Muscle layer of duodenum (tissue), 2 donors: Measurements from ENCODE around the gene ZNF730.
A peak's percentile ranks its signal among the peaks of the same experiment; 100 is the strongest.
"Not testable (repeated sequence)": the region's sequence is repeated elsewhere in the genome, so short reads cannot be mapped to it uniquely, and the experiment has no call there.

Source experiments
- H3K27ac ChIP-seq: one replicate; pipeline ENCODE4 v1.7.0; 2013; ENCODE audit warnings: mild to moderate bottlenecking, low read length
- H3K27me3 ChIP-seq: one replicate; pipeline ENCODE4 v1.7.0; 2013; ENCODE audit warnings: low read depth, mild to moderate bottlenecking, control low read depth, low read length
- H3K36me3 ChIP-seq, 2 donors: one replicate each; pipeline ENCODE4 v1.7.0; 2013; ENCODE audit warnings: low read length in 2 of 2, control low read depth in 1 of 2, mild to moderate bottlenecking in 1 of 2; ENCODE audit not compliant: insufficient read depth in 2 of 2, control insufficient read depth in 1 of 2
- H3K4me1 ChIP-seq, 2 donors: one replicate each; pipeline ENCODE4 v1.7.0; 2013; ENCODE audit warnings: low read length in 2 of 2, mild to moderate bottlenecking in 2 of 2, control low read depth in 1 of 2, moderate library complexity in 1 of 2; ENCODE audit not compliant: insufficient read depth in 2 of 2, control insufficient read depth in 1 of 2
- H3K4me3 ChIP-seq, 2 donors: one replicate each; pipeline ENCODE4 v1.7.0; 2013; ENCODE audit warnings: low read length in 2 of 2, low read depth in 1 of 2, mild to moderate bottlenecking in 1 of 2
- H3K9me3 ChIP-seq, 2 donors: one replicate each; pipeline ENCODE4 v1.7.0; 2013; ENCODE audit warnings: low read length in 2 of 2, control low read depth in 1 of 2, mild to moderate bottlenecking in 1 of 2; ENCODE audit not compliant: control insufficient read depth in 1 of 2
- donor health status: healthy.

ZNF730 gene

DNA sequence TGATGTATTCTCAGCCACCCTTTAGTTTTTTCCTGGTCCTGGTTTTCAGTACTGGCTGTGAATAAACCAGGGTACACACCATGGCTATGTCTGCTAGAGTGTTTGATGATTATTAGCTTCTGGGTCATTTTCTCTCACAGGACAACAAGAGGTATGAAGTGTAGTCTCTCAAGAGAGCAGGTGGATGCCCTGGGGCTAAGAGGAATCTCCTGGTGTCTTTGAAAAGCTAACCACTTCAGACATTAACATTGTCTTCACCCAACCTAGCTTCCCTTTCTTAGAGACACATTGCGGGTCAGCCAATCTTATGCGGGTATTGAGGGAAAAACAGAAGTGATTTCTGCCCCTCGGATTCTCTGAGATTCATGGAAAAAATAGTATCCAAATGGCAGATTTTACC lies 1.6 kb downstream of the ZNF730 start:
- no peak overlapping the region for H3K4me3 ChIP-seq

DNA sequence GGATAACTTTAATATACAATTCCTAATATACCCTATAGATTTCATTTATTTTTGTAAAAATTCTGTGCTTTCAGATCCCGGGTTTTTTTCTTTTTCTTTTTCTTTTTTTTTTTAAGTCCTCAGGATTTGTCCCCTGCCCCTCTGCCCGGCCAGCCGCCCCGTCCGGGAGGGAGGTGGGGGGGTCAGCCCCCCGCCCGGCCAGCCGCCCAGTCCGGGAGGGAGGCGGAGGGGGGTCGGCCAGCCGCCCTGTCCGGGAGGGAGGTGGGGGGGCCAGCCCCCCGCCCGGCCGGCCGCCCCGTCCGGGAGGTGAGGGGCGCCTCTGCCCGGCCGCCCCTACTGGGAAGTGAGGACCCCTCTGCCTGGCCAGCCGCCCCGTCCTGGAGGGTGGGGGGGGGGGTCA lies 17.4 kb downstream of the ZNF730 start:
- not testable (repeated sequence) for H3K36me3 ChIP-seq, H3K9me3 ChIP-seq, H3K27ac ChIP-seq, H3K27me3 ChIP-seq, H3K4me1 ChIP-seq, H3K4me3 ChIP-seq

More for the DNA sequence above, 1.6 kb downstream of the ZNF730 start:
- H3K36me3 ChIP-seq = no peaks in the 10 kb centered on the region
- H3K9me3 ChIP-seq = no peaks in the 10 kb centered on the region
- H3K4me1 ChIP-seq = peaks cover 0 to 8% of the 10 kb centered on the region in 2 donors
- no peak overlapping the region for H3K27ac ChIP-seq
- no peaks in the 10 kb centered on the region for H3K27me3 ChIP-seq

DNA sequence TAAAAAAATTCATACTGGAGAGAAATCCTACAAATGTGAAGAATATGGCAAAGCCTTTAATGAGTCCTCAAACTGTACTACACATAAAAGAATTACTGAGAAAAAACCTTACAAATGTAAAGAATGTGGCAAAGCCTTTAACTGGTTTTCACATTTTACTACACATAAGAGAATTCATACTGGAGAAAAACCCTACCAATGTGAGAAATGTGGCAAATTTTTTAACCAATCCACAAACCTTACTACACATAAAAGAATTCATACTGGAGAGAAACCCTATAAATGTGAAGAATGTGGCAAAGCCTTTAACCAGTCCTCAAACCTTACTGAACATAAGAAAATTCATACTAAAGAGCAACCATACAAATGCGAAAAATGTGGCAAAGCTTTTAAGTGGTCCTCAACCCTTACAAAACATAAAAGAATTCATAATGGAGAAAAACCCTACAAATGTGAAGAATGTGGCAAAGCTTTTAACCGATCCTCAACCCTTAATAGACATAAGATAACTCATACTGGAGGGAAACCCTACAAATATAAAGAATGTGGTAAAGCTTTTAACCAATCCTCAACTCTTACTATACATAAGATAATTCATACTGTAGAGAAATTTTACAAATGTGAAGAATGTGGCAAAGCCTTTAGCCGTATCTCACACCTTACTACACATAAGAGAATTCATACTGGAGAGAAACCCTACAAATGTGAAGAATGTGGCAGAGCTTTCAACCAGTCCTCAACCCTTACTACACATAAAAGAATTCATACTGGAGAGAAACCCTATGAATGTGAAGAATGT lies 29.0 kb downstream of the ZNF730 start:
- Histone ChIP-seq H3K4me3 (peak overlapping the region in 1 of 2 donors; percentile 14), H3K27ac (no peak overlapping the region), H3K27me3 (no peaks in the 10 kb centered on the region), H3K36me3 (no peaks in the 10 kb centered on the region), H3K9me3 (peaks cover 13 to 24% of the 10 kb centered on the region in 2 donors), H3K4me1 (no peaks in the 10 kb centered on the region)

DNA sequence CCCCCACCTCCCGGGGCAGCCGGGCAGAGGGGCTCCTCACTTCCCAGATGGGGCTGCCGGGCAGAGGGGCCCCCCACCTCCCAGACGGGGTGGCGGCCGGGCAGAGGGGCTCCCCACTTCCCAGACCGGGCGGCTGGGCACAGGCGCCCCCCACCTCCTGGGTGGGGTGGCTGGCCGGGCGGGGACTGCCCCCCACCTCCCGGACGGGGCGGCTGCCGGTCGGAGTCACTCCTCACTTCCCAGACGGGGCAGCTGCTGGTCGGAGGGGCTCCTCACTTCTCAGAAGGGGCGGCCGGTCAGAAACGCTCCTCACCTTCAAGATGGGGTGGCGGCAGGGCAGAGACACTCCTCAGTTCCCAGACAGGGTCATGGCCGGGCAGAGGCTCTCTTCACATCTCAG lies 43.9 kb downstream of the ZNF730 start:
- no peaks in the 10 kb centered on the region for H3K4me1 ChIP-seq
- no peaks in the 10 kb centered on the region for H3K36me3 ChIP-seq
- H3K4me3 ChIP-seq = no peak overlapping the region
- no peaks in the 10 kb centered on the region for H3K27me3 ChIP-seq
- no peaks in the 10 kb centered on the region for H3K9me3 ChIP-seq
- no peak overlapping the region for H3K27ac ChIP-seq

DNA sequence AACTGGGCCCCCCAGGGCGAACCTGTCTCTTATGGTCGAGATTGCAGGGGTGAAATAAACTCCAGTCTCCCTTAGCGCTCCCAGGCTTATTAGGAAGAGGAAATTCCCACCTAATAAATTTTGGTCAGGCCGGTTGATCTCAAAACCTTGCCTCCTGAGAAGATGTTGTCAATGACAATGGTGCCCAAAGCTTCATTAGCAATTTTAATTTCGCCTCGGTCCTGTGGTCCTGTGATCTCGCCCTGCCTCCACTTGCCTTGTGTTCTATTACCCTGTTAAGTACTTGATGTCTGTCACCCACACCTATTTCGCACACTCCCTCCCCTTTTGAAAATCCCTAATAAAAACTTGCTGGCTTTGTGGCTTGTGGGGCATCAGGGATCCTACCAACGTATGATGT lies 51.5 kb downstream of the ZNF730 start:
- H3K27me3 ChIP-seq, H3K27ac ChIP-seq, H3K36me3 ChIP-seq, H3K4me1 ChIP-seq, H3K4me3 ChIP-seq, H3K9me3 ChIP-seq: not testable (repeated sequence)

DNA sequence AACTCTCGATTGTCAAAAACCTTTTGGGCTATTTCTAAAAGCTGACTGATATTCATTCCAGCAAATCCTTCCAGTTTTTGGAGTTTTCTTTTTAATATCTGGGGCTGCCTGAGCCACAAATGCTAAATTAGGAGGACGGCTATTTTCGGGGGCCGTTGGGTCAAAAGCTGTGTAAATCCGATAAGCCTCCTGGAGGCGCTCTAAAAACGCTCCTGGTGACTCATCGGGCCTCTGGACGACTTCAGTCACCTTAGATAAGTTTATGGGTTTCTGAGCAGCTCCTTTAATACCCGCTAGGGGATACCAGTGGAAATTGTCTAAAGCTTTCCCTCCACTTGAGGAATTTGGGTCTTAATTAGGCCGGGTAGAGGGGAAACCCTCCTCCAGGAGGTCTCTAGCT lies 66.4 kb downstream of the ZNF730 start:
- H3K4me1 ChIP-seq = no peaks in the 10 kb centered on the region
- no peaks in the 10 kb centered on the region for H3K27me3 ChIP-seq
- no peak overlapping the region for H3K27ac ChIP-seq
- no peaks in the 10 kb centered on the region for H3K36me3 ChIP-seq
- H3K9me3 ChIP-seq = peaks cover 0 to 9% of the 10 kb centered on the region in 2 donors
- no peak overlapping the region for H3K4me3 ChIP-seq

DNA sequence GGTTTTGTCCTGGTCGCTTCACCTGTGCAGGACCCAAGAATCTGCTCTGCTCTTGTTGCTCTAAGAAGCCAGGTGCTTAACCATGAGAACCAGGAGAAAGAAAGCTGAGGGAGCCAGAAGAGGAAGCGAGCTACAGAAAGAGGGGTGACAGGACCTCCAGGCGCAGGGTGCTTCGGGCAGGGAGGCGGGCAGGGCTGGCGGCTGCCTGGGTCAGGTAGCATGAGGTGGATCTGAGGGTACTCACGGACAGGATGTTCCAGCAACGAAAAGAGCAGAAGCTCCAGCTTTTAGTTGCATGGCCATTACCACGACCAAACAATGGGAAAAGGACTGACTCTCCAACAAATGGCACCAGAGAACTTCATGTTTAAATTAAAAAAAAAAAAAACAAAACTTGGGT lies 73.5 kb downstream of the ZNF730 start:
- no peaks in the 10 kb centered on the region for H3K27me3 ChIP-seq
- no peaks in the 10 kb centered on the region for H3K36me3 ChIP-seq
- H3K27ac ChIP-seq = no peak overlapping the region
- no peak overlapping the region for H3K4me3 ChIP-seq
- H3K4me1 ChIP-seq = no peaks in the 10 kb centered on the region
- H3K9me3 ChIP-seq = peaks cover 0 to 2% of the 10 kb centered on the region in 2 donors
